Activated T-cell treated with anti-CD3 and anti-CD28 coated beads for 1 hour (primary cell): ENCODE data around the gene RUFY3.
A peak's percentile ranks its signal among the peaks of the same experiment; 100 is the strongest.
"Not testable (repeated sequence)": the region's sequence is repeated elsewhere in the genome, so short reads cannot be mapped to it uniquely, and the experiment has no call there.

Source experiments
- DNase-seq: peaks from one replicate; pipeline ENCODE4 v3.0.0-alpha.2; 2020; ENCODE audit warnings: low read depth

RUFY3 gene

GRCh38 chr4:70705183-70706043 is 16.4 kb upstream of the RUFY3 start:
- peak; percentile 62 for DNase-seq

GRCh38 chr4:70706044-70706461 is 15.7 kb upstream of the RUFY3 start:
- DNase-seq, result no peak

DNA sequence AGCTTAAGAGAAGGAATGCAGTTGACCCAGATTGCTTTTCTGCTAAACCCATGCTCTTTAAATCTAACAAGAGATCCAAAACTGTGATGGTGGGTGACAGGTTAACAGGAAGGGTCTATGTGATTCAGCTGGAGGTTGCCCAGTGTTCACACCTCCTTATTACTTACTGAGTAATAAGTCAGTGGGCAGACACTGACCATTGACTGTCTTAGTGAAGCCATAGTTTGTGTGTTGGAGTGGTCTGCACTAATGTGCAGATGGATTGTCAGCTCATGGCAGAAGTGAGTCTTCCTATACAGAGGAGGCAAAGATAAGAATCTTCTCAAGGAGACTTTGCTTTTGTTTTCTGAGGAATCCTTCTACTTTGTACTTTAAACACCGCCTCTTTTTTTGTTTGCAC is 15.2 kb upstream of the RUFY3 start:
- no peak for DNase-seq

DNA sequence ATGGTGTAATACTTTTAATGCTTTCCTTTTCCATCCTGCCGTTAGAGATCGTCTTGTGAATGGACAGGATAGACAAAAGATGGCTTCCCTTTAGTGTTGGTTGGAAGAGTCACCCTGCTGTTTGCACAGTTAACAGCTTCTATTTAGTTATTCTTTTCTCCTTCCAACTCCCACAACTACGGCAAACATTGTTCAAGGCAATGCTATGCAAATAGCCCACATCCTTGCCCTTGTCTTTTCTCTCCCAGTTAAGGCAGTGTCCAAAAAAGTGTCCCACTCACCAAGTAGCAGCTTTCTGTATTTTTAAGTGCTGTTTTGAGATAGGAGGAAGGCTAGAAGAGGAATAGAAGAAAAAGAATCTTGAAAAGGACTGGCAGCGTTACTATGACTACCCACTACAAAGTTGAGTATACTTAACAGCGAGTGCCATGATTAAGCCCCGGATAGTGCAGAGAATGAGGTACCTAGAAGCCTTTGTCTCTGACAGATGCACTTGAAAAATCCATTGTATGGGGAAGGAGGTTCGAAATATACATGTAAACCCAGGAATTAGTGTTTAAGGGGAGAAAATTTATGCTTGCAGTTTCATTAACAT is 12.1 kb upstream of the RUFY3 start:
- DNase-seq, result no peak

GRCh38 chr4:70711599-70711998 is 10.2 kb upstream of the RUFY3 start:
- DNase-seq, result no peak

DNA sequence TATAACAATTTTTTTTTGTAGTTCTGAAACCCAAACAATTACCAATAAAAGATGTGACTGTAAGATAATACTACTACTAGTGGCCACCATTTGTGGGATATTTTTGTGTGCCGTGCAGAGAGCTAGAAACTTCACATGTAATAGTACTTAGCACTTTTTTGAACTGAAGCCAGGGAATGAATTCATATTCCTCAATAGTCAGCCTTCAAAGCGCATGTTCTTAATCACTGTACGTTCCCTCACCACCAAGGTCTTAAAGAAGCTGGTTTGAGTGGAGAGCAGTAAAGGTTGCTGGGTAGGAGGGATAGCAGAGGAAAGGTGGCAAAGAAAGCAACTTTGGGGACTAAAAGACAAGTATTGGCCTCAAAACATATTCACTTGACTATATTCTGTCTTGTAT is 9.6 kb upstream of the RUFY3 start:
- no peak for DNase-seq

- DNase-seq, result no peak
Measured at GRCh38 chr4:70712604-70713452, 8.9 kb upstream of the RUFY3 start.

DNA sequence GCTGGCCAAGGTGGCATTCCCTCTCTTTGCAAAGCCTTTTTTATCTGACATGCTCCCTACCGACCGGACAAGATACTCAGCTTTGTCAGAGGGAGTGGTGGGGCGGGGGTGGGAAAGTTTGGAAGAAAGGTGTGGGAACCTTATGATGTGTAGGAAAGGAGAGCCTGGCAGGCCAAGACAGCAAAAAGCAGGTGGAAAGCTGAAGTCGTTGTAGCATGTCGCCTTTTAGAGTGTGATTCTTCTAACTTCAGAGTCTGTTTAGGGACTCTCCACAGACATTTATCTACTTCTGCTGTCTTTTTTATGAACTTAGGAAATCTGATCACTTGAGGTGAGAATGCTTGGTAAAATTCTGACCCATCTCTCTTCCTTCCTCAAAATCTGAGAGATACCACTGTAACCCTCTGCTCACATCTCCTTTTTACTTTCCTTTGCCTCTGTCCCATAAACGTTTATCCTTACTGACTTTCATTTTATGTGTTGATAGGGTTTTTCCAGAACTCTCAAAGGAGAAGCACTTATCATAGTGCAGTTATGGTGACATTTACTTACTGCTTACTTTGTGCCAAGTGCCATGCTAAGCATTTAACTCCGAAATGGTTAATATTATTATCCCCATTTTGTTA is 8.2 kb upstream of the RUFY3 start:
- no peak for DNase-seq

DNA sequence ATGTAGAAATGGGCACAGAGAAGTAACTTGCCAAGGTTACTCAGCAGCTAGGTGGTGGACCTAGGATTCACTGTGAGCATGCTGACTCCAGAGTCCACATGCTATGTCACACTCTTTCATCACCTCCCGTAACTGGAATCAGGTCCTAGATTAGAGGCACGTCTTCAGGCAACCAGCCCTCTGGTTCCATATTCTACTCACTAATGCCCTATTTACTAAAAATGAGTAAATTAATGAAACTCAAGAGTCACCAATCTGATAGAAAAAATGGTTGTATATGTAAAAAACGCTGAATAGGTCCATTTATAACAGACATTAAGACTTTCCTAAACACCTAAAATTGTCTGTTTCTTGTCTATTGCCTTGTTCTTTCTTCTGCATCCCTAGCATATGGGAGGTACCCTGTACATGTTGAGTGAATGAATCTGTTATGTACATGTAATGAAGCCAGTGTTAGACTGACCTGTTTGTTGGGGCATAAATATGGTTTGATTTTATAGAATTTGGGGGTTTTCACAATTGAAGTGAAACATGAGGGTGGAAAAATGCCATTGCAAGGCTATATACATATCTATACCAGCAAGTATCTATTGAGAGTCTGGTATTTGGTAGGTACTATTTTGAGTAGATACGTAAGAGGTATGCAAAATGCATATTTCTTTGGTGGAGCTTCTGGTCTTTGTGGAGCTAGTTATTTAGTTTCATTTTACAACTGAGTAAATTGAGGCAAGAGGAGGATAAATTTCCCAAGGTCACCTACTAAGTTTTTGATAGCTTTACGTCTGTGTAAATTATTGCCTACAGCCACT is 7.5 kb upstream of the RUFY3 start:
- no peak for DNase-seq

DNA sequence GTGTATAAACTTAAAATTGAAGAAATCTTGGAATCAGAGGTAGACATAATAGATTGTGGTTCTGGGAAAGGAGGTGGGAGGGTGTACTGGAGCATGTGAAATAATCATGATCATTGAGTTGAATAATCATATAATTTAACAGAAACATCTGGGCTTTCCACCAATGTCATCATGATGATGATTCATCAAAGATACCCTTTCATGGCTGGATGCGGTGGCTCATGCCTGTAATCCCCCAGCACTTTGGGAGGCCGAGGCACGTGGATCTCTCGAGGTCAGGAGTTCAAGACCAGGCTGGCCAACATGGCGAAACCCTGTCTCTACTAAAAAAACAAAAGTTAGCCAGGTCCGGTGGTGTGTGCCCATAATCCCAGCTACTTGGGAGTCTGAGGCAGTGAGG is 6.7 kb upstream of the RUFY3 start:
- no peak for DNase-seq

DNA sequence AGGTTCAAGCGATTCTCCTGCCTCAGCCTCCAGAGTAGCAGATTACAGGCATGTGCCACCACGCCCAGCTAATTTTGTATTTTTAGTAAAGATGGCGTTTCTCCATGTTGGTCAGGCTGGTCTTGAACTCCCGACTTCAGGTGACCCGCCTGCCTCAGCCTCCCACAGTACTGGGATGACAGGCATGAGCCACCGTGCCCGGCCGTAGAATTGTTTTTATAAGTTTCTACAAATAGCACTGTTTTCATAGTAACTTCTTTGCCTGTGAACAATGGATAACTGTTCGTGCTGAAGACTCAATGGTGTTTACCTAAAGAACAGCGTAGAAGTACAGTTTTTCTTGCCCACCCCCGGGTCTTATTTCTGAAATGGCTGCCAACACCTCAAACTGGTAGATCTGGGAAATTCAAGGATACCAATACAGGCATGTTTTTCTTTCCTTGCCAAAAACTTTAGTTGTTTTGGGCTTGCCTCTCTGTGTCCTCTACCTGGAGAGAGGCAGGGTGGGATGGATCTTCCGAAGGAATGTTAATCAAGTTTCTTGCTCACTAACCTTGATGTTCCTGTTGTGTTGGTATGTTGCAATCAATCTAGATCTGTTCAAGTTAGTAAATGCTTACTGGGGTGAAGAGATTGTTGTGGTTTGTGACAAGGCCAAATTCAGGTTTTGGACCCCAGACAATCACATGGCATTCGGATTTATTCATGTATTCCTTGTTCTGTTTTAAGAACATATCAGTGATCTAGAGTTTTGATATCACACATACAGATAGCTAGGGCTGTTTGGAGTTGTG is 2.8 kb upstream of the RUFY3 start:
- no peak for DNase-seq

GRCh38 chr4:70722199-70722791 is 531 bp downstream of the RUFY3 start:
- DNase-seq, result peak; percentile 12

GRCh38 chr4:70724463-70724862 is 2.7 kb downstream of the RUFY3 start:
- no peak for DNase-seq

GRCh38 chr4:70725633-70726032 is 3.9 kb downstream of the RUFY3 start:
- DNase-seq, result no peak

GRCh38 chr4:70726515-70726914 is 4.8 kb downstream of the RUFY3 start:
- DNase-seq, result not testable (repeated sequence)

DNA sequence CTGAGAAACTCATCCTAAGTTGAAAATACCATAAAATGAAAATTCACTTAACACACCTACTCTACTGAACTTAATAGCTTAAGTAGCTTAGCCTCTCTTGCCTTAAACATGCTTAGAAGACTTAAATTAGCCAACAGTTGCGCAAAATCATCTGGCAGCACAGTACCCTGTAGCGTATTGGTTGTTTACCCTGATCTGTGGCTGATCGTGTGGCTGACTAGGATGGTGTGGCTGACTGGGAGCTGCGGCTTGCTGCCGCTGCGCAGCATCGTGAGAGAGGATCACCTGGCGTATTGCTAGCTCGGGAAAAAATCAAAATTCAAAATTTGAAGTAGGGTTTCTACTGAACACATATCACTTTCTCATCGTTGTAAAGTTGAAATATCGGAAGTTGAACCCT is 6.3 kb downstream of the RUFY3 start:
- no peak for DNase-seq

DNA sequence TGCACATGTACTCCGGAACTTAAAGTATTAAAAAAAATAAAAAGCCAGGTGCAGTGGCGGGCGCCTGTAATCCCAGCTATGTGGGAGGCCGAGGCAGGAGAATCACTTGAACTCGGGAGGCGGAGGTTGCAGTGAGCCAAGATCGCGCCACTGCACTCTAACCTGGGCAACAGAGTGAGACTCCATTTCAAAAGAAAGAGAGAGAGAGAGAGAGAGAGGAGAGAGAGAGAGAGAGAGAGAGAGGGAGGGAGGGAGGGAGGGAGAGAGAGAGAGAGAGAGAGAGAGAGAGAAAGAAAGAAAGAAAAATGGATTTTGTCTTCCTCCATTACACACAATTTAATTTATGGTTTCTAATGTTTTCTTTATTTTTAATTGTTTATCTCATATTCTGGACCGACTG is 11.1 kb downstream of the RUFY3 start:
- not testable (repeated sequence) for DNase-seq

- DNase-seq, result no peak
Measured at GRCh38 chr4:70734168-70734954, 12.6 kb downstream of the RUFY3 start.

DNA sequence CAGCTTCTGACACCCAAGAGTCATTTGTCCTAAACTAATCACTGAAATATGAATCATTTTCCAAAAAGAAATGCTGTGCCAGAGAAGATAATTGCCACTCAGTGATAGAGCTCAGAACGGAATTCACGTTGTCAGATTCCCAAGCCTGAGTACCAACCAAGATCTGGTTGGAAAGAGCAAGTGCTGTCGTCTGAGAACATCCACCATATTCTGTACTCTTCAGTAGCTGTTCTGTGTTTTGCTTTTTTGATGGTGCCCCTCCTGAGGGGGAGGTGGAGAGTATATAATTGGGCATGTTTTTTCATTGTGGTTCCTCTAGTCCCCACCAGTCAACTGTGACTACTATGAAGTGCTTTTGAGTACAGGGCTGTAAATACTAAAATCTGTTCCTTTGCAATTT is 13.2 kb downstream of the RUFY3 start:
- DNase-seq, result no peak
